GM18520 (cell line): ENCODE measurements around the gene ZFYVE28.

Source experiments
- ATAC-seq: cut with Tn5 transposase; IDR thresholded peaks from one replicate; pipeline ENCODE4 v1.9.1; 2021; ENCODE audit not compliant: unreplicated experiment

ZFYVE28 gene

DNA sequence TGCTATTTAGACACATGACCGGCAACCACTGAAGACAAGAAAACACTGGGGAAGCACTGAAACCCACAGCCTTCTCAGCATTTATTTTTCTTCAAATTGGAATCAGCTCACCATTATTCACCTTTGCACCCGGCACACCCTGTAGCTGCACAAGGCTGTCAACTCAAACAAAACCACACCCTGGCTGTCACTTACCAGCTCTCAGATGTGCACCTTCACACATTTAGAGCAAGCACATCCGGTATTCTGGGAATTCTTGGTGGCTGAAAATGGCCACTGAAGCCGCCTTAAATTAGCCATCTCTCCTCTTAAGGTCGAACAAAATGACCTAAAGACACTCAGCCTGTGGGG, 5.9 kb downstream of the ZFYVE28 start:
- ATAC-seq = peak; percentile 31

DNA sequence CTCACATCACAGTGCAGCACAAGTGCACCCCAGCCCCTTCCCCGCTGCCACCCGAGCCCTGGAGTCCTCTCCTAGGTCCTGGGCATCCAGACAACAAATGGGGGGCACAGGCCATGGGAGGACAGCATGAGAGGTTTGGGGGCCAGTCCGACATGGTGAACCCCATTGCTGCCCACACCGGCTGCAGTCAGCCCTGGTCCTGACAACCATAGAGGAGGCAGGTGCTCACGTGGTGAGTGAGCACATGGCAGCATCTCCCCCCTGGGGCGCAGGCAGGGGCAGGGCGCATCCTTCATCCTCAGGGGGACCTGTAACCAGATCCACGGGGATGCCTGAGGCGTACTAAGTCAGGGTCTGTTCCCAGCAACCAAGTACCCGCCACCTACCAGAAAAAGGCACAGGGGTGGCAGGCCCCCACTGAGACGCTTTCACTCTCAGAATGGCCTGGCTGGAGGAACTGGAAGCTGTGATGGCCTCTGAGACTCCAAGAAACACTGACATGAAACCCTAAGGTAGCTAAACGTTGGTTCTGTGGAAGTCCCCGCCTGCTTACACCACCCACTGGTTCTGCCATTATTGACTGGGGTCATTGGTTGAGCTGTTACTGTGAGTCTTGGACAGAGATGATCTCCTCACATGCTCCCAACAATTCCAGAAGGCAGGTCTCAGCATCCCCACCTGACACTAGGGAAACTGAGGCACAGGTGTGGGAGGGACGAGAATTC, 6.5 kb downstream of the ZFYVE28 start:
- ATAC-seq = no peak

DNA sequence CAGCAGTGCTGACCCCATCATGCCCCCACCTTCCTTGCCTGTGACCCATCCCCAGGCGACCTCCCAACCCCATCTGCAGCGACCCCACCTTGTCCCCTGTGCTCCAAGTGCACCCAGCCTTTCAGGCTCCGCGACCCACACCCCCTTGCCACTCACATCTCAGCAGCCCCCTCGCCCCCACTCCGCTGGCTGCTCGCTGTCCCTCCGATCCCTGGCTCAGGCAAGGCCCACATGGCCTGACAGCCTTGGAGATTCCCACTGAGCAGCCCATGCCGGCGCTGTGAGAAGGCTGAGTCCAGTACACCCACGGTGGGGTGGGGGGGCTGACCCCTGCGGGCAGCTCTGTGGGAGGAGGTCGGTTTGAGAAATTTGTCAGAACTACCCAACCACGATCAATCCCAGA, 9.1 kb downstream of the ZFYVE28 start:
- ATAC-seq = no peak

DNA sequence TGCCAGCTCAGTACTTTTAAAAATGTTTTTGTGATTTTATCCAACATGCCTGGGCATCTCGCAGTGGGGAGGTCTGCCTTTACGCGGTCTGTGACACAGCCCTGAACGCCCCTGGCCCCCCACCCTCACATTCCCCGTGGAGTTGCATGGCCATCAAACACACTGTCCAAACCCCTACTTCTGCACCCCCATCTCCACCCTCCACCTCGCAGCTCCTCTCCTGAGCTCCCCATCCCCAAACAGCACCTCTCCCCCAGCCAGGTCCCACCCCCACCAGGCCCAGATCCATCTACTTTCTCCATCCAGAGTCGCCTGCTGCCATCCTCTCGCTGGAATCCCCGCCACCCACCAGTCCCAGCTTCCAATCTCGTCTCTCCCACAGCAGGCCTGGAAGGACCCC, 9.5 kb downstream of the ZFYVE28 start:
- ATAC-seq = no peak

DNA sequence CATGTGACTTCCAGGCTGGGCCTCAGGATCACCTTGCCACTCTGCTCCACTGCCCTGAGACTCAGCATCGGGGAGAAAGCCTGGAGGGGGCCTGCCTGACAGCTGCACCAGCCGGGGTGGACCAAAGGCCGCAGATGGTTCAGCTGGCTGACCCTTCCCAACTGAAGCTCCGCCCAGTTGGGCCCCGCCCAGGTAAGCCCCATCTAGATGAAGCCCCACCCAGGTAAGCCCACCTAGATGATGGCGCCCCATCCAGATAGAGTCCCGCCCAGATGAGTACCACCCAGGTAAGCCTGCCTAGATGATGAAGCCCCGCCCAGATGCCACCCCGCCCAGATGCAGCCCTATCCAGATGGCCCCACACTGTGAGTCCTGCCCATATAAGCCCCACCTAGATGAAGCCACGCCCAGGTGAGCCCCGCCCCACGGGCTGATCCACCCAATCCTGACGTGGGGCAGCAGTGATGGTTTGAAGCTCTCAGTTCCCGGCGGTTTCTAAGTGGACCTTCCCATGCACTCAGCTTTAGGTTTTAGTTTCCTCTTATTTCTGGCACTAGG, 10.0 kb downstream of the ZFYVE28 start:
- ATAC-seq = no peak

DNA sequence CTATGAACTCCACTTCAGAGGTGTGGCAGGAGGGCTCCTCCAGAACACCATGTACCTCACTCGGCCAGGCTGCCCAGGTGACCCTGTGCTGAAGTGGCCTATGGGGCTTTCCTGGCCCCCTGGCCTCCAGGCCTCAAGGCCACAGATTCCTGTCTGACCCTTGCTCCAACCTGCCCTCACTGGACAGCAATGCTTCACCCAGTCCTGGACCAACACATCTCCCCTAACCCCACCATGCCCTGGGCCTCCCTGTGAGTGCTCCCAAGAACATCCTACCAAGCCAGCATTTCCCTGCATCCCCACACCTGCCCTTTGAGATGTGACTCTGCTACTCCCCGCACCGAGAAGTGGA, 10.5 kb downstream of the ZFYVE28 start:
- no peak for ATAC-seq

DNA sequence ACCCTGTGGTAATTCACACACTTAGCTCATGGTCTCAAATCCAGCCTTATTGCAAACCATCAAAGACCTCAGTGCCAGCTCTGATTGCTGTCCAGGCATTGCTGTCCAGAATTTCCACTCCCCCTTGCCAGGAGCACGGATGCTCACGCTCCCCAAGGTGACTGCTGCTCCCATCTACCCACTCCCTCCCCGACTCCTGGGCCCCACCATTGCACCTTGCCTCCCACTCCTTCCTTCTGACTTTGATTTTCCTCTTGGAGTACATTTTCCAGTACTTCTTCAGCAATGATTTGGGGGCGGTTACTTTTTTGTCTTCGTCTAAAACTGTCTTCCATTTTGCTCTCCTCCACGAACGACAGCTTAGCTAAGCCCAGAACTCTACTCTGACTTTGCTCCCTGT, 11.5 kb downstream of the ZFYVE28 start:
- ATAC-seq = no peak

DNA sequence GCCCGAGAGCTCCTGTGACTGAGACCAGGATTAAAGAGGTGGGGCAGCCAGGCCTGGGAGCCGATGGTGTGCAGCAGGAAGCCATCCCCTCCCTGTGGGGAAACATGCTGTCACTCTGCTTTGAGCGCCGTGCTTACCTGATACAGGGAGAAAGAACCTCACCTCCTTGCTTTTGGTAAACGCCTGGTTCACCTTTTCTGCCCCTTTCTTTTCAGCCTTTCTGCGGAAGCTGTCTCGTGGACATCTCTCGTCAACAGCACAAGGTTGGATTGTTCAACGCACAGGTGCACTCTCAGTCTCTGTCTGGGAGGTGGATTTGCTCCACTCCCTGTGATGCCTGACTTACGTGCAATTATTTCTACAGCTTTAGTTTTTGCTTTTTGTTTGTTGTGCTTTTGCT, 12.0 kb downstream of the ZFYVE28 start:
- ATAC-seq = no peak

DNA sequence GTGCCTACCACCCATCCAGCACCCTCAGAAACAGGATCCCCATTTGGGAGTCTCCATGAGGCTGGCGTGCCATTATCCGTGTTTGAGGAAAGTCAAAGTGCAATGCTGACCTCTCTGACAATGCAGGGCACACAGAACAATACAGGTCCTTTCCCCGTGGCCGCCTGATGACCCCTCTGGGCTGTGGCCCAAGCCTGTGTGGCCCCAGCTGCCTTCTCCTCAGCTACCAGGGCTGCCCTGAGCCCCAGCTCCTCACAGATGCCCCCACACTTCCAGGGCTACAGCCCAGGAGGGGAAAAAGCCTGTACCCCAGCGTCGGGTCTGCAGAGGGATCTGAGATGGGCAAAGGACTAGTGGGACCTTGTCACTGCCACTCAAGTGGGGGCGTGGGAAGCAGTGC, 15.5 kb downstream of the ZFYVE28 start:
- no peak for ATAC-seq

DNA sequence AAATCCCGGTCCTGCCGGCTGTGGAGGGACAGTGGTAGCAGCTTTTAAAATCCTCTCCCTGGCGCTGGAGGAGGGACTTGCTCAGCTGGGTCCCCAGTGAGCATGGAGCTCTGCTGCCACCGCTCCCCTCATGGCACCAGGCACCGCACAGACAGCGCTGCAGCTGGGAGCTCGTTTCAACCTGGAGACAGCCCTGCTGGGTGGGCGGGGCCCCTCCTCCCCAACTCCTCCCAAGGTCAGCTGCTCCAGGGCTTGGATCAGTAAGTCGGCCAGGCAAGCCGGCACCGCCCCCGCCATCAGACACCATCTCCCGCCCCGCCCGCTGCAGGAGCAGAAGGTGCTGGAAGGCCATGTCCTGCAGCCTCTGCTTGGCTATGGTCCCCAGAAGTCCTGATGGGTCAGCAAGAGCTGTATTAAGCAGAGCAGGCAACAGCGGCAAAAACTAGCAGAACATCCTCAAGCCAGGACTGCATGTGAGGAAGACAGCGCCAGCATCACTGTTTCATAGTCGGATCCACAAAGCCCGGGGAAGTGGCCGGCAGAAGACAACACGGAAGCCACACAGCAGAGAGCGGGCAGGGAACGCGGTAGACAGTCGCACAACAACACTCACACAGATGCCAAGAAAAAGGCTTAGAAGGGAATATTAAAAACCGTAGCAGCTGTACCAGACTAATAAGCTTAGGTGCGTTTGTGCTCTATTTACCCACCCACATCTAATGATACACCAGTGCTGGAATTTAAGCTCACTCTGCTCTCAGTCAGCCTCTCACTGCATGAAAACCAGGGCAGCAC, 16.2 kb downstream of the ZFYVE28 start:
- no peak for ATAC-seq

DNA sequence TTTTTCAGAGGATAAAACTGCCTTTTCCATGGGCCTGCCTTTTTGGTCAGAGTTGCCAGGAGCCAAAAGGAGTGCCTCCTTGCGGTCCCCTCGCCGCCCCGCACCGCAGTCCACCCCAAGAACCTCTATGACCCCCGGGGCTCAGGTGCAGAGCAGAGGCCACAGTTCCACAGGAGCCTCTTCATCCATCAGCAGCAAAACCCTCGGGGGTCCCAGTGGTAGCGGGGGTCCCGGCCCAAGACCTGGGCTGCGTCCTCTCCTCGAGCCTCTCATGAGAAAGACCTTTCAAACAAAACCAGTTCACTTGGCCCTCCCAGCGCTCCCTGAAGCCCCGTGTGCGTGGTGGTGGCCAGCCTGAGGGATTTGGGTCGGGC, 16.8 kb downstream of the ZFYVE28 start:
- no peak for ATAC-seq

DNA sequence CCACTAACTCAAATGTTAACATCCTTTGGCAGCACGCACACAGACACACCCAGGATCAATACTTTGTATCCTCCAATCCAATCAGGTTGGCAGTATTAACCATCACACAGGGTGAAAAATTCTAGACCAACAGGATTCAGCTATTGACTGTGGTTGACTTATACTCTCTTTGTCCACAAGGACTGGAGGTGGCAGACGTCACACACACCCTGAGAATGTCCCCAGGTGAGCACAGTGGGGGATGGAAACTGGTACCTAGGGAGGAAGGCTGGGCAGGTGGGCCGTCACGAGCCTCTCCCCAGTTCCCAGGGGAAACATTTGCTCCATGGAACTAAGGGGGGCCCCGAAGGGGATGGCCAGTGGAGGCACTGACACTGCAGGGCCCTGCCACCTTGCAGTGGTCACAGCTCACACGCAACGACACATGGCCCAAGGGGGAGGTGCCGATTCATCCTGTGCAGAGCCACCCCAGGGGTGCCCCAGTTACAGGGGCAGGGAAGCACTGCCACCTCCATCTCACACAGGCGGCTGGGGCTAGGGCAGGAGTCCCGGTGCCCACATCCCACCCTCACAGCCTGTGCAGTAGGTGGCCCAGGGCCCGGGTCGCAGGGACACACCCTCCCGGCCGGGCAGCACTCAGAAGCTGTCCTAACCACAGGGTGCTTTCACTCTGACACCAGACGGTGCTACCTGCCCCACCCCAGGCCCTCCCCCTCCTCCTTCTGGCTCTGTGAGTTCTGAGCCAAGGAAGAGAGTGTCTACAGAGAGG, 17.4 kb downstream of the ZFYVE28 start:
- ATAC-seq = no peak

DNA sequence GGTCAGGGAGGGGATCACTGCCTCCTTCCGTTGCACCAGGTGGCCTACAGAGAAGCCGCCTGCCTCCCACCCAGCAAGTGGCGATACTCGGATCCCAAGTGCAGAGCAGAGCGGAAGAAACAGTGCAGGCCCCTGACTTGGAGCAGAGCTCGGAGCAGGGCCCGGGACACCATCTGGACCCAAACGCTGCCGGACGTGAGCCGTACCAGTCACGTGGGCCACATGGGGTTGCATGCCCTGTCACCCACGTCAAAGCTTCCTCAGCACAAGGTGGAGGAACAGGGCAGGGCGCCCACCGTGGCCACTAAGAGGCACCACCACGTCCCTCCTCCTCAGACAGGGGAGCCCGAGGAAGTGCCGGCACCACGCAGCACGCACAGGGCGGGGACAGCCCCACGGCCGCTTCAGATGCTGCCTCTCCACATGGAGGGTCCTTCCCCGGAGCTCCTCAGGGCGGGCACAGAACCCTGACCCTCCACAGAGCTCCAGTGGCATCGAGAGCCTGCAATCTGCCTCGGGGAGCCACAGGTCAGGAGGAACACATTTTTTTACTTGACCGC, 18.7 kb downstream of the ZFYVE28 start:
- ATAC-seq = no peak

DNA sequence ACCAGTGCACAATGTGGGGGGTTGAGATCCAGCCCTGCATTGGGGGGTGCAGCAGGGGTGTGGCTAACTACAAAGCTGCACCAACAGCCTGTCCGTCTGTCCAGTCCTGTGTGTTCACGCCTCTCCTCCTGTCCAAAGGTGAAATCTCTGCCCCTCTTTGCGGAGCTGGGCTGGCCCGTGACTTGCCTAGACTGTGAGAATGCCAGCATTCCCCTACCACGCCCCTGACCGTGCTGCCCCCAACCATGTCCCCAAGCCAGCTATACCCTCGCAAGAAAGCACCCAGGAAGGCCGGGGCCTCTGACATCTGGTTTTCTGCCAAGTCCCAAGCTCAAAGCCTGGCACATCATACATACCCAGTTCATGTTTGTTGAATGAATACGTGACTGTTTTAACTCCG, 19.2 kb downstream of the ZFYVE28 start:
- ATAC-seq = no peak

DNA sequence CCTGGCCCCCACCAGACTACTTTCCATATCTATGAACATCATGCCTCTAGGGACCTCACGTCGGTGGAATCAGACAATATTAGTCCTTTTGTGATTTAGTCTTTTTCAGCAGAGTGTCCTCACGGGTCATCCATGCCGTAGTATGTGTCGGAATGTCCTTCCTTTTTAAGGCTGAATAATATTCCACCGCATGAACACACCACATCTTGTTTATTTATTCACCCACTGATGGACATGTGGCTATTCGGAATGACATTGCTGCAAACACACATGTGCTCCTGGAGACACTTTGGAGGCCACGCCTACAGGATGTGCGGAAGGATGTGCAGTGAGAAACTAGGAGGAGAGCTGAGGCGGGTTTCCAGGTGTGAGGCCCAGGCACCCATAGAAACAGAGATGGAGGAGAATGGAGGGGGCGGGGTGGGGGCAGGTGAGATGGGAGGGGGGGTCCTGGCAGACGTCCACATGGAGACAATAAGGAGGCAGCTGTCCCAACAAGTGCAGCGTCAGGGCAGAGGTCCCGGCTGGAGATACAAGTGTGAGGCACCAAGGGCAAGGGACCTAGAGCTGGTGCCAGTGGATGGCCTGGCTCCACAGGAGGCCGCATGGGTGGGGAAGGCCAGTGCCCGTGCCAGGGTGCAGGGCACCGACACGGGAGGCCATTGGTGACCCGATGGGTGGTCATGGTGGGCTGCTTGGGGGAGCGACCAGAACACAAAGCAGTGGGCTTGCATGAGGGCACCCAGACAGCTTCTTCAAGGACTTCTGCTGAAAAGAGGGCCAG, 20.7 kb downstream of the ZFYVE28 start:
- ATAC-seq = no peak

DNA sequence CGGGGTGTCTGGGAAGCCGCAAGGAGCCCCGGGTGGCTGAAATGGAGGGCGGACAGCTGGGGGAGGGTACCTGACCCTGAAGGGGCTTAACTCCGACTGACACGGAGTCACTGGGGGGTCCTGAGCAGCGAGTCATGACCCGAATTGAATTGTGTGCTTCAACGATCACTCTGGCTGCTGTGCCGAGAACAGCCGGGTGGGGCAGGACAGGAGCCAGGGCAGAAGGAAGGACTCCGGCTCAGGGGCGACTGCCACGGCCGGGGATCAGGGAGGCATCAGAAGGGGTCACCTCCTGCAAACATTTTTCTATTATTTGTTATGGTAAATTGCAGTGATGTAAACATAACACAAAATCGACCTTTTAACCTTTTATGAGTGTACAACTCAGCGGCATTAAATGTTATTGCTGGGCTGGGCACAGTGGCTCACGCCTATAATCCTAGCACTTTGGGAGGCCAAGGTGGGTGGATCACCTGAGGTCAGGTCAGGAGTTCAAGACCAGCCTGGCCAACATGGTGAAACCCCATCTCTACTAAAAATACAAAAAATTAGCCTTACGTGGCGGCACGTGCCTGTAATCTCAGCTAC, 21.6 kb downstream of the ZFYVE28 start:
- no peak for ATAC-seq

DNA sequence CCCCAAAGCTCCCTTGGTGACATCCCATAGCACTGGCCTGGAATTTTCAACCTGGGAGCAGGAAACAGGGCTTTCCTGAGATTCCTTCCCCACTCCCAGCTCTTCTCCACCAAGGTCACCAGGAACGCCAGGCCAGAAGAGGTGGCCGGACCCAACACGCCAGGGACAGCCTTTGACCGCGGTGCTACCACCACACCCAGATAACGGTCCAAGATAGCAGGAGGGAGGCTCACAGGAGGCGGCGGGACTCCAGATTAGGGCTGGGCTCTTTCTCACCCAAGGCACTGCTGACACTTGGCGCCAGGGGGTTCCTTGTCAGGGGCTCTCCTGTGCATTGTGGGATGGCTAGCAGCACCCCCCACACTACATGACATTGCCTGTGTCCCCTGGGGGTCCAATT, 22.9 kb downstream of the ZFYVE28 start:
- ATAC-seq = no peak

DNA sequence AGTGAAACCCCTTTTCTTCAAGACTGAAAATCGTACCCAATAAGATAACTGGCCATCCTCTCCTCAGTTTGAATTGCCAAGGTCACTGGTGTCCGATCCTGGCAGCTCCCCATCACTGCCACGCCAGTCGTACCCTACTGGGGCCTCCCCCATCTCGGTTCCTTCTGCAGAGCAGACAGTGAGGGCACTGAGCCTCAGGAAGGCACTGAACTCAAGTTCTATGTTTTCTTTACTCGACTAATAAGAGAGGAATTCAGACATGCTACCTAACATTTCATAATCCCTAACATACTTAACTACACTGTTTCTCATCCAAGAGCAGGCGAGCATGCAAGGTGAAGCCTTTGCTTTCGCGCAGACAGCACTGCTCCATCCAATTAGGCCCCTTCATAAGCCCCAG, 23.4 kb downstream of the ZFYVE28 start:
- no peak for ATAC-seq

DNA sequence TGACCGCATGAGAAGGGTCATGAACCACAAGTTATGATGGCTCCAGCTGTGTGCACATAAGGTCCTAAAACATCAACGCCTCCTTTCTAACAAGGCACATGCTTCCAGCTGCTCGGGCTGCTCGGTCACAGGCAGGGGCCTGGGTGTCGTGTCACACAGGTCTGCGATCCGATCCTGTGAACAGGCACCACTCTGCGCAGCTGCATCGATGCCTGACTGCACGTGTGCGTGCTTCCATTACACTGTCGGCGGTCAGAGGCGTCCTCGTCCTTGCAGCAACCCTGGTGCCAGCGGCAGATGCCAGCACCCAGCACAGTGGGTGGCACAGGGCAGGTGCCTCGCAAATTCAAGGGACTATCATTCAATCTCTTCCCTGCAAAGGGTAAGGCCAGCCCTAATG, 23.9 kb downstream of the ZFYVE28 start:
- no peak for ATAC-seq
